Brain microvascular endothelial cell (primary cell): ENCODE measurements around the gene ESD.
A peak's percentile ranks its signal among the peaks of the same experiment; 100 is the strongest.
"Not testable (repeated sequence)": the region's sequence is repeated elsewhere in the genome, so short reads cannot be mapped to it uniquely, and the experiment has no call there.

Experiments used
- DNase-seq: peaks from one replicate; pipeline ENCODE4 v3.0.0-alpha.2; 2020
- H3K27ac ChIP-seq: fragments of 250-450 bp; sonication (Bioruptor Pico); 2 replicates; pipeline ENCODE4 v1.5.1; 2020; ENCODE audit warnings: mild to moderate bottlenecking, moderate library complexity
- H3K27me3 ChIP-seq: fragments of 250-450 bp; sonication (Bioruptor Pico); replicated peaks from 2 replicates; pipeline ENCODE4 v1.5.1; 2020; ENCODE audit warnings: mild to moderate bottlenecking
- H3K36me3 ChIP-seq: fragments of 250-450 bp; sonication (Bioruptor Pico); replicated peaks from 2 replicates; pipeline ENCODE4 v1.5.1; 2020; ENCODE audit warnings: mild to moderate bottlenecking
- H3K4me3 ChIP-seq: 2 replicates; pipeline ENCODE4 v1.5.1; 2011; ENCODE audit warnings: low read depth, mild to moderate bottlenecking, control low read depth, low read length, moderate library complexity
- CTCF ChIP-seq: IDR thresholded peaks from 2 replicates; pipeline ENCODE4 v1.5.1; 2011; ENCODE audit warnings: low read depth, mild to moderate bottlenecking, moderate library complexity, low read length, control low read depth, inconsistent platforms; ENCODE audit errors: missing control alignments
- in situ Hi-C: cut with HindIII; loops from 2 replicates; pipeline ENCODE4 v1.10.0; 2017; ENCODE audit warnings: low sequenced_read_pairs, low pct_ligation_motif_present

Gene ESD

DNA sequence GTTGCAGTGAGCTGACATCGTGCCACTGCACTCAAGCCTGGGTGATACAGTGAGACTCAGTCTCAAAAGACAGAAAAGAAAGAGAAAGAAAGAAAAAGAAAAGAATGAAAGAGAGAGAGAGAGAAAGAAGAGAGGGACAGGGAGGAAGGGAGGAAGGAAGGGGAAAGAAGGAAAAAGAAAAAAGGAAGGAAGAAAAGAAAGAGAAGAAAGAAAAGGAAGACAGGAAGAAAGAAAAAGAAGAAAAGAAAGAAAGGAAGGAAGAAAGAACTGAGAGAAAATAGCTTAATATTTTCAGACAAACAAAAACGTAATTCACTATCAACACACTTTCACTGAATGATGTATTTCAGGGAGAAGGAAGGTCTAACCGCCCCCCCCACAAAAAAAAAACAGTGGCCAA is 39.3 kb downstream of the ESD start:
- Histone ChIP-seq H3K27me3 (no peaks in the 10 kb centered on the region), H3K27ac (no peak overlapping the region), H3K4me3 (no peak overlapping the region), H3K36me3 (no peaks in the 10 kb centered on the region)
- TF ChIP-seq CTCF: no peak
- no peak for DNase-seq
- in situ Hi-C loops: no loop called here

DNA sequence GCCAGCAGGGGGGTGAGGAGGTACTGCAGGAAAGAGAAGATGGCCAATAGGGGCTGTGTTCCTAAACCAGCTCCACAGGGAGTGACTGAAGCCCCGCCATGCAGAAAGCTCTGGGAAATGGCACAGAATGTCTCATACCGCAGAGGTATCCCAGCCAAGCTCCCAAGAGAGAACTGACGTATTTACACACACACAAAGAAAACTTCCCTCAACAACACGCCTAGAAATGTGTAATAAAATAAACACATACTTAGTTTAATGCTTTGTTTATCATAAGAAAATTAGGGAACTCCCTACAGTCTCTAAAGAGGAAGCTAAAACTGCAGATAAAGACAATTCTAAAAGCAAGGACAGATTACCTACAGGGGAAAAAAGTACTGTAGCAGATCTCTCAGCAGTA is 40.0 kb downstream of the ESD start:
- peak; percentile 80 for DNase-seq
- Histone ChIP-seq H3K27me3 (no peaks in the 10 kb centered on the region), H3K4me3 (no peak overlapping the region), H3K27ac (no peak overlapping the region), H3K36me3 (no peaks in the 10 kb centered on the region)
- in situ Hi-C loops: no loop called here
- no peak for TF ChIP-seq CTCF

DNA sequence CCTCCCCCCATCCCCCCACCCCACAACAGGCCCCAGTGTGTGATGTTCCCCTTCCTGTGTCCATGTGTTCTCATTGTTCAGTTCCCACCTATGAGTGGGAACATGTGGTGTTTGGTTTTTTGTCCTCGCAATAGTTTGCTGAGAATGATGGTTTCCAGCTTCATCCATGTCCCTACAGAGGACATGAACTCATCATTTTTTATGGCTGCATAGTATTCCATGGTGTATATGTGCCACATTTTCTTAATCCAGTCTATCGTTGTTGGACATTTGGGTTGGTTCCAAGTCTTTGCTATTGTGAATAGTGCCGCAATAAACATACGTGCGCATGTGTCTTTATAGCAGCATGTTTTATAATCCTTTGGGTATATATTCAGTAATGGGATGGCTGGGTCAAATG is 41.5 kb downstream of the ESD start:
- H3K36me3 ChIP-seq, in situ Hi-C loops, H3K27ac ChIP-seq, DNase-seq, H3K27me3 ChIP-seq, H3K4me3 ChIP-seq: not testable (repeated sequence)

- Histone ChIP-seq H3K4me3 (no peak overlapping the region), H3K27ac (no peak overlapping the region), H3K27me3 (no peaks in the 10 kb centered on the region), H3K36me3 (peaks cover 5% of the 10 kb centered on the region)
- in situ Hi-C loops: no loop called here
- no peak for DNase-seq
- TF ChIP-seq CTCF: no peak
Observed at GRCh38 chr13:46754812-46755211, 42.1 kb downstream of the ESD start.

DNA sequence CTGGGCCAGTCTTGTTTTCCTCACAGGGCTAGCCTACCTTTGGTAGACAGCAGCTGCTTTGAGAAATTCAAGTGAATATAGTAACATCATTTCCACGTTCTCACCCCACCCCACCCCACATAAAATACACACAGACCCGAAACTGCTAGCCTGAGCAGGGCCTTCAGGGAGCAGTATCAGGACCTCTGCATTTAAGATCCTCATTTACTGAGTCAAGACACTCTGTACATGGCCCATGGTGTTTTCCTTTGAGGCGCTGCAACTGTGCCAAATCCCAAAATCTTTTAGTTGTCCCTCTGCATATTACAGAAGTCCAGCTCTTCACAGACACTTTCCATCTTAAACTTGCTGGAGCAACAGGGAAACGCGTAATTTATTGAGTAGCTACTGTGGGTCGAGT is 43.0 kb downstream of the ESD start:
- Histone ChIP-seq H3K27me3 (no peaks in the 10 kb centered on the region), H3K27ac (no peak overlapping the region), H3K4me3 (no peak overlapping the region), H3K36me3 (peaks cover 5% of the 10 kb centered on the region)
- in situ Hi-C loops: no loop called here
- DNase-seq: no peak
- no peak for TF ChIP-seq CTCF

GRCh38 chr13:46753137-46753536 is 43.8 kb downstream of the ESD start:
- no peak overlapping the region for H3K4me3 ChIP-seq
- in situ Hi-C loops: no loop called here
- no peak overlapping the region for H3K27ac ChIP-seq
- no peak for TF ChIP-seq CTCF
- H3K27me3 ChIP-seq: no peaks in the 10 kb centered on the region
- peaks cover 5% of the 10 kb centered on the region for H3K36me3 ChIP-seq
- DNase-seq: no peak
